H9 (cell line): ENCODE data around the gene SAMM50. TPM values are rescaled to one million over a fixed set of nuclear protein-coding genes. Genes with fewer than 3 reads are reported as not detected.

ENCODE experiments used
- DNase-seq: peaks from one replicate; pipeline ENCODE4 v3.0.0-alpha.2; 2017
- H2AFZ ChIP-seq: one replicate; pipeline ENCODE4 v1.6.1; 2013; ENCODE audit warnings: mild to moderate bottlenecking, low read length, control low read depth, moderate library complexity
- H2AK5ac ChIP-seq: 2 replicates; pipeline ENCODE4 v1.6.1; 2013; ENCODE audit warnings: low read length, control low read depth, mixed read lengths; ENCODE audit not compliant: insufficient read length
- H2BK120ac ChIP-seq: one replicate; pipeline ENCODE4 v1.6.1; 2013; ENCODE audit warnings: low read depth, mild to moderate bottlenecking, low read length, control low read depth, inconsistent platforms; ENCODE audit not compliant: poor library complexity, severe bottlenecking
- H2BK12ac ChIP-seq: 2 replicates; pipeline ENCODE4 v1.6.1; 2013; ENCODE audit warnings: low read length, control low read depth, mixed read lengths, low read depth; ENCODE audit not compliant: insufficient read length
- H2BK15ac ChIP-seq: 2 replicates; pipeline ENCODE4 v1.6.1; 2013; ENCODE audit warnings: low read depth, low read length, control low read depth
- H2BK20ac ChIP-seq: one replicate; pipeline ENCODE4 v1.6.1; 2013; ENCODE audit warnings: low read depth, mild to moderate bottlenecking, low read length, control low read depth, inconsistent platforms; ENCODE audit not compliant: poor library complexity, severe bottlenecking
- H2BK5ac ChIP-seq: 2 replicates; pipeline ENCODE4 v1.6.1; 2013; ENCODE audit warnings: low read length, control low read depth, mixed read lengths; ENCODE audit not compliant: insufficient read length
- H3K14ac ChIP-seq: 2 replicates; pipeline ENCODE4 v1.6.1; 2013; ENCODE audit warnings: low read length, control low read depth; ENCODE audit not compliant: insufficient read depth
- H3K18ac ChIP-seq: 2 replicates; pipeline ENCODE4 v1.6.1; 2013; ENCODE audit warnings: low read depth, mild to moderate bottlenecking, mixed read lengths, low read length, control low read depth; ENCODE audit not compliant: insufficient read length
- H3K23ac ChIP-seq: 2 replicates; pipeline ENCODE4 v1.6.1; 2013; ENCODE audit warnings: low read length, control low read depth, mixed read lengths, low read depth; ENCODE audit not compliant: insufficient read length
- H3K23me2 ChIP-seq: 2 replicates; pipeline ENCODE4 v1.6.1; 2013; ENCODE audit warnings: low read depth, mild to moderate bottlenecking, mixed read lengths, low read length, control low read depth; ENCODE audit not compliant: insufficient read length, poor library complexity, severe bottlenecking
- H3K27ac ChIP-seq: 2 replicates; pipeline ENCODE4 v1.5.1; 2013; ENCODE audit warnings: low read length, control low read depth, mixed read lengths, low read depth; ENCODE audit not compliant: insufficient read length
- H3K27me3 ChIP-seq: 2 replicates; pipeline ENCODE4 v1.6.1; 2013; ENCODE audit warnings: low read length, control low read depth, inconsistent platforms; ENCODE audit not compliant: insufficient read depth
- H3K4ac ChIP-seq: 2 replicates; pipeline ENCODE4 v1.6.1; 2013; ENCODE audit warnings: low read depth, mild to moderate bottlenecking, control low read depth, inconsistent platforms, low read length, moderate library complexity
- H3K4me1 ChIP-seq: 2 replicates; pipeline ENCODE4 v1.6.1; 2013; ENCODE audit warnings: low read length, control low read depth, inconsistent platforms; ENCODE audit not compliant: insufficient read depth
- H3K4me2 ChIP-seq: 2 replicates; pipeline ENCODE4 v1.6.1; 2013; ENCODE audit warnings: low read length, control low read depth, mixed read lengths; ENCODE audit not compliant: insufficient read length, insufficient read depth
- H3K56ac ChIP-seq: 2 replicates; pipeline ENCODE4 v1.6.1; 2013; ENCODE audit warnings: low read depth, mild to moderate bottlenecking, mixed read lengths, low read length, control low read depth; ENCODE audit not compliant: insufficient read length
- H3K79me1 ChIP-seq: 2 replicates; pipeline ENCODE4 v1.6.1; 2013; ENCODE audit warnings: low read depth, mild to moderate bottlenecking, moderate library complexity, low read length, control low read depth, inconsistent platforms; ENCODE audit not compliant: insufficient read depth, poor library complexity, severe bottlenecking
- H3K79me2 ChIP-seq: 2 replicates; pipeline ENCODE4 v1.6.1; 2013; ENCODE audit warnings: low read length, control low read depth, inconsistent platforms; ENCODE audit not compliant: insufficient read depth
- H3K9ac ChIP-seq: 2 replicates; pipeline ENCODE4 v1.6.1; 2013; ENCODE audit warnings: low read length, control low read depth, mixed read lengths; ENCODE audit not compliant: insufficient read length; ENCODE audit errors: extremely low read depth
- H3K9me3 ChIP-seq: one replicate; pipeline ENCODE4 v1.6.1; 2013; ENCODE audit warnings: low read depth, low read length, inconsistent platforms; ENCODE audit not compliant: control insufficient read depth
- H3T11ph ChIP-seq: one replicate; pipeline ENCODE4 v1.6.1; 2013; ENCODE audit warnings: mild to moderate bottlenecking, low read length, control low read depth, inconsistent platforms
- H4K20me1 ChIP-seq: one replicate; pipeline ENCODE4 v1.6.1; 2013; ENCODE audit not compliant: control insufficient read depth, insufficient read length, insufficient read depth
- H4K5ac ChIP-seq: 2 replicates; pipeline ENCODE4 v1.6.1; 2013; ENCODE audit warnings: low read depth, mild to moderate bottlenecking, mixed read lengths, low read length, control low read depth; ENCODE audit not compliant: insufficient read length
- H4K8ac ChIP-seq: replicated peaks from 2 replicates; pipeline ENCODE4 v1.6.1; 2013; ENCODE audit warnings: low read length, control low read depth, mixed read lengths, low read depth; ENCODE audit not compliant: insufficient read length
- H4K91ac ChIP-seq: 2 replicates; pipeline ENCODE4 v1.6.1; 2013; ENCODE audit warnings: low read depth, mild to moderate bottlenecking, moderate library complexity, mixed read lengths, low read length, control low read depth; ENCODE audit not compliant: insufficient read length
- H3K27ac Mint-ChIP-seq, 3 experiments: 2 replicates in 2 of 3; 3 replicates in 1 of 3; pipeline ENCODE4 v1.8.0; 2020 to 2021; ENCODE audit warnings: mixed read lengths in 3 of 3, mild to moderate bottlenecking in 1 of 3, moderate library complexity in 1 of 3
- H3K27me3 Mint-ChIP-seq: 2 replicates; pipeline ENCODE4 v1.8.0; 2021; ENCODE audit warnings: low read depth, mild to moderate bottlenecking, moderate library complexity, mixed read lengths
- H3K36me3 Mint-ChIP-seq, 3 experiments: 2 replicates in 2 of 3; 3 replicates in 1 of 3; pipeline ENCODE4 v1.8.0; 2020 to 2021; ENCODE audit warnings: low read depth in 3 of 3, mixed read lengths in 3 of 3; ENCODE audit not compliant: insufficient read depth in 1 of 3
- H3K4me1 Mint-ChIP-seq, 2 experiments: 2 replicates each; pipeline ENCODE4 v1.8.0; 2020; ENCODE audit warnings: mixed read lengths in 2 of 2
- H3K4me3 Mint-ChIP-seq, 2 experiments: 2 replicates in 1 of 2; 3 replicates in 1 of 2; pipeline ENCODE4 v1.8.0; 2020 to 2021; ENCODE audit warnings: mild to moderate bottlenecking in 2 of 2, mixed read lengths in 2 of 2, moderate library complexity in 1 of 2
- H3K9me3 Mint-ChIP-seq, 2 experiments: 2 replicates in 1 of 2; 3 replicates in 1 of 2; pipeline ENCODE4 v1.8.0; 2020; ENCODE audit warnings: mild to moderate bottlenecking in 2 of 2, mixed read lengths in 2 of 2, moderate library complexity in 1 of 2
- CTCF ChIP-seq: fragments of 200-600 bp; sonication (generic); conservative IDR thresholded peaks from 3 replicates; pipeline ENCODE4 v1.8.0; 2021; ENCODE audit warnings: antibody characterized with exemption, mild to moderate bottlenecking
- WGBS: extraction: QIAGEN DNeasy Blood & Tissue Kit; methylation state at CpG from one replicate; pipeline ENCODE4 v1.1.7; 2013; ENCODE audit warnings: missing lambda C conversion rate, low lambda C conversion rate, mixed read lengths; ENCODE audit not compliant: insufficient read length; ENCODE audit errors: extremely low coverage; 5-methylcytosine and 5-hydroxymethylcytosine counted together
- total RNA-seq: library from RNA; stranded (reverse); gene quantifications from 2 replicates; pipeline ENCODE4 v1.2.1, GENCODE V29; 2021

Gene SAMM50
- total RNA-seq, 1 experiment from 2014 or later: 57.2 TPM

GRCh38 chr22:44012162-44012561 lies 56.9 kb downstream of the SAMM50 start:
- Histone ChIP-seq H3K23me2 (no peaks in the 10 kb centered on the region), H3K18ac (no peak overlapping the region), H3K4me1 (no peaks in the 10 kb centered on the region; the same call in 1 of the 2 replicates), H3K79me2 (no peaks in the 10 kb centered on the region), H2BK15ac (no peak overlapping the region), H3T11ph (no peak overlapping the region), H2BK5ac (no peak overlapping the region), H3K14ac (no peak overlapping the region), H2BK20ac (no peak overlapping the region), H4K8ac (no peak overlapping the region), H3K9ac (no peak overlapping the region), H2AFZ (no peak overlapping the region), H4K5ac (no peak overlapping the region), H2AK5ac (no peak overlapping the region), H3K4ac (no peak overlapping the region), H3K56ac (no peak overlapping the region), H3K27me3 (no peaks in the 10 kb centered on the region), H3K4me2 (no peak overlapping the region), H3K23ac (no peak overlapping the region), H3K27ac (no peak overlapping the region), H3K9me3 (no peaks in the 10 kb centered on the region), H2BK12ac (no peak overlapping the region), H4K91ac (no peak overlapping the region), H2BK120ac (no peak overlapping the region), H4K20me1 (no peaks in the 10 kb centered on the region), H3K79me1 (no peaks in the 10 kb centered on the region)
- H3K27ac Mint-ChIP-seq: no peak overlapping the region
- WGBS: no CpG with 5 or more reads among the region's 5 CpGs
- H3K4me3 Mint-ChIP-seq: no peak overlapping the region
- H3K36me3 Mint-ChIP-seq: no peaks in the 10 kb centered on the region
- no peak for DNase-seq
- no peak for TF ChIP-seq CTCF
- H3K27me3 Mint-ChIP-seq: no peaks in the 10 kb centered on the region
- peaks cover 2 to 3% of the 10 kb centered on the region in 2 experiments; a peak in 1 of 4 replicates for H3K4me1 Mint-ChIP-seq
- H3K9me3 Mint-ChIP-seq: no peaks in the 10 kb centered on the region
